ENCODE measurements around the gene KCTD2.
"Not testable (repeated sequence)": the region's sequence is repeated elsewhere in the genome, so short reads cannot be mapped to it uniquely, and the experiment has no call there.

KCTD2 gene

DNA sequence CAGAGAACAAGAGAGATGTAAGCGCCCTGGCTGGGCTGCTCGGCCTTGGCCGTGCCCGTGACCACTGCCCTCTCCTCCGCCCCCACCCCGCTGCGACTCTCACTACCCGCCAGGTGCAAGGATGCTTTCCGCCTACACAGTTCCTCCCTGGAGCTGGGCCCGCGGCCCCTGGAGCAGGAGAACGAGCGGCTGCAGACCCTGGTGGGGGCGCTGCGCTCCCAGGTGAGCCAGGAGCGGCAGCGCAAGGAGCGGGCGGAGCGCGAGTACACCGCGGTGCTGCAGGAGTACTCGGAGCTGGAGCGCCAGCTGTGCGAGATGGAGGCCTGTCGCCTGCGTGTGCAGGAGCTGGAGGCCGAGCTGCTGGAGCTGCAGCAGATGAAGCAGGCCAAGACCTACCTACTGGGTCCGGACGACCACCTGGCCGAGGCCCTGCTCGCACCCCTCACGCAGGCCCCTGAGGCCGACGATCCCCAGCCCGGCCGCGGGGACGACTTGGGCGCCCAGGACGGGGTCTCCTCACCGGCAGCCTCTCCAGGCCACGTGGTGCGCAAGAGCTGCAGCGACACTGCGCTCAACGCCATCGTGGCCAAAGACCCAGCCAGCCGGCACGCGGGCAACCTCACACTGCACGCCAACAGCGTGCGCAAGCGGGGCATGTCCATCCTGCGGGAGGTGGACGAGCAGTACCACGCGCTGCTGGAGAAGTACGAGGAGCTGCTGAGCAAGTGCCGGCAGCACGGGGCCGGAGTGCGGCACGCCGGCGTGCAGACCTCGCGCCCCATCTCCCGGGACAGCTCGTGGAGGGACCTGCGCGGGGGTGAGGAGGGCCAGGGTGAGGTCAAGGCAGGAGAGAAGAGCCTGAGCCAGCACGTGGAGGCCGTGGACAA lies 43.7 kb upstream of the KCTD2 start:
- no peak overlapping the region for H3K27ac ChIP-seq
- no peak for DNase-seq
- TF ChIP-seq, protein P1, sequence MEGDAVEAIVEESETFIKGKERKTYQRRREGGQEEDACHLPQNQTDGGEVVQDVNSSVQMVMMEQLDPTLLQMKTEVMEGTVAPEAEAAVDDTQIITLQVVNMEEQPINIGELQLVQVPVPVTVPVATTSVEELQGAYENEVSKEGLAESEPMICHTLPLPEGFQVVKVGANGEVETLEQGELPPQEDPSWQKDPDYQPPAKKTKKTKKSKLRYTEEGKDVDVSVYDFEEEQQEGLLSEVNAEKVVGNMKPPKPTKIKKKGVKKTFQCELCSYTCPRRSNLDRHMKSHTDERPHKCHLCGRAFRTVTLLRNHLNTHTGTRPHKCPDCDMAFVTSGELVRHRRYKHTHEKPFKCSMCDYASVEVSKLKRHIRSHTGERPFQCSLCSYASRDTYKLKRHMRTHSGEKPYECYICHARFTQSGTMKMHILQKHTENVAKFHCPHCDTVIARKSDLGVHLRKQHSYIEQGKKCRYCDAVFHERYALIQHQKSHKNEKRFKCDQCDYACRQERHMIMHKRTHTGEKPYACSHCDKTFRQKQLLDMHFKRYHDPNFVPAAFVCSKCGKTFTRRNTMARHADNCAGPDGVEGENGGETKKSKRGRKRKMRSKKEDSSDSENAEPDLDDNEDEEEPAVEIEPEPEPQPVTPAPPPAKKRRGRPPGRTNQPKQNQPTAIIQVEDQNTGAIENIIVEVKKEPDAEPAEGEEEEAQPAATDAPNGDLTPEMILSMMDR (IDR thresholded peaks at IDR 0.05; ENCODE audit: low read depth, low read length, missing control alignments): no peak
- in situ Hi-C loops (cut with HindIII; ENCODE audit: low pct_ligation_motif_present, low sequenced_read_pairs): no loop called here
- H3K27me3 ChIP-seq (replicated peaks): no peaks in the 10 kb centered on the region
- no peak overlapping the region for H3K4me3 ChIP-seq (ENCODE audit: low read depth, low read length)
- H3K36me3 ChIP-seq (replicated peaks): peaks cover 56% of the 10 kb centered on the region

DNA sequence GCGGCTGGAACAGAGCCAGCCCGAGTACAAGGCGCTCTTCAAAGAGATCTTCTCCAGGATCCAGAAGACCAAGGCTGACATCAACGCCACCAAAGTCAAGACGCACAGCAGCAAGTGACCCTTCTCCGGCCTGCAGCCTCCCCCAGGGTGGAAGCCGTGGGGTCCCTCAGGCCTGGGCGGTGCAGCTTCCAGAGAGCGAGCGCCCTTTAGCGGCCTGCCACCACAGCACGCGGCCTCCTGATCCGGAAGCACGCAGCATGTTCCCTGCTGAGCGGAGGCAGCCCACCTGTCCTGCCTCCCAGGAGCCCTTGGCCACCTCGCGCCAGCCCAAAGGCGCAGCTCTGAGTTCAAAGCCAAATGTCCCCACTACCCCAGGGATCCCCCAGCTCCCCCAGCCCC lies 43.1 kb upstream of the KCTD2 start:
- H3K27ac ChIP-seq: no peak overlapping the region
- peaks cover 56% of the 10 kb centered on the region for H3K36me3 ChIP-seq (replicated peaks)
- no peak overlapping the region for H3K4me3 ChIP-seq (ENCODE audit: low read depth, low read length)
- no peaks in the 10 kb centered on the region for H3K27me3 ChIP-seq (replicated peaks)
- TF ChIP-seq, protein P1 (IDR thresholded peaks at IDR 0.05; ENCODE audit: low read depth, low read length, missing control alignments): no peak
- DNase-seq: no peak
- in situ Hi-C loops (cut with HindIII; ENCODE audit: low pct_ligation_motif_present, low sequenced_read_pairs): no loop called here

DNA sequence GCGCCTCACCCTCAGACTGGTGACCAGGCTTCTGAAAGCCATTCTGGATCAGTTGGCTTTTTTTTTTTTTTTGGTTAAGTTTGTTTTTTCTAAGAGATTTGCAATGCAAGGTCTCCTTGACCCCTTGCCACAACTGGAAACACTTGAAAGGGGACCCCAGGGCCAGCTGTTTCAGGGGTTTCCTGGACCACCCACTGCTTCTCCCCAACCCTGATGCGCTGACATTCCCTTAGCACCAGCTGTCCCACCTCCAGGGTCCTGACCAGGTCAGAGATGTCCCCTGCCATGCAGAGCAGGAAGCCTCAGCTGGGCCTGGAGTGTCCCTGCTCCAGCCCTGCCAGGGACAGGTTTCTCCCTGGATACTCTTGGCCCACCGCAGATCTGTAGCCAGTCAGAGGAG lies 42.7 kb upstream of the KCTD2 start:
- no peak for DNase-seq
- in situ Hi-C loops (cut with HindIII; ENCODE audit: low pct_ligation_motif_present, low sequenced_read_pairs): no loop called here

DNA sequence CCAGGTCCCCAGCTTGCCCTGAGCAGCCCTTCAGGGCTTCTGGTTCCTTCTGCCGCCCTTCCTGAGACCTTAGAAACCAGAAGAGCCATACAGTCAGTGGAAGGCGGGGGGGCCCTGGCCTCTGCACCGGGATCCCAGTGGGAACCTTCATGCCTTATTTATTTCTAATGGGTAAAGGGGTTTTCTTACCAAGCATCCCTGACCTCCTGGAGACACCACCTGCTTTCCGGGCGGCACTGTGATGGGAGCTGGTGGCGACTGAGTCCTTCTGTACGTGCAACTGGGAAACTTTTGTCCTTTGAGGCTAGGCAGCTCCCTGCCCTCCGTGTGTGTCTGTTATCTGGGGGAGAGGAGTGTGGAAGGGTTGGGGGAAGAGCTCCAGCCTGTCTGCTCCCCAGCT lies 41.7 kb upstream of the KCTD2 start:
- no peak overlapping the region for H3K27ac ChIP-seq
- TF ChIP-seq, protein P1 (IDR thresholded peaks at IDR 0.05; ENCODE audit: low read depth, low read length, missing control alignments): no peak
- no peak for DNase-seq
- in situ Hi-C loops (cut with HindIII; ENCODE audit: low pct_ligation_motif_present, low sequenced_read_pairs): no loop called here
- no peaks in the 10 kb centered on the region for H3K27me3 ChIP-seq (replicated peaks)
- H3K36me3 ChIP-seq (replicated peaks): peaks cover 47% of the 10 kb centered on the region
- H3K4me3 ChIP-seq (ENCODE audit: low read depth, low read length): no peak overlapping the region

More for the DNA sequence above, 42.7 kb upstream of the KCTD2 start:
- H3K36me3 ChIP-seq (replicated peaks): peaks cover 55% of the 10 kb centered on the region
- H3K27ac ChIP-seq: no peak overlapping the region
- TF ChIP-seq, protein P1 (IDR thresholded peaks at IDR 0.05; ENCODE audit: low read depth, low read length, missing control alignments): no peak
- H3K27me3 ChIP-seq (replicated peaks): no peaks in the 10 kb centered on the region
- no peak overlapping the region for H3K4me3 ChIP-seq (ENCODE audit: low read depth, low read length)

DNA sequence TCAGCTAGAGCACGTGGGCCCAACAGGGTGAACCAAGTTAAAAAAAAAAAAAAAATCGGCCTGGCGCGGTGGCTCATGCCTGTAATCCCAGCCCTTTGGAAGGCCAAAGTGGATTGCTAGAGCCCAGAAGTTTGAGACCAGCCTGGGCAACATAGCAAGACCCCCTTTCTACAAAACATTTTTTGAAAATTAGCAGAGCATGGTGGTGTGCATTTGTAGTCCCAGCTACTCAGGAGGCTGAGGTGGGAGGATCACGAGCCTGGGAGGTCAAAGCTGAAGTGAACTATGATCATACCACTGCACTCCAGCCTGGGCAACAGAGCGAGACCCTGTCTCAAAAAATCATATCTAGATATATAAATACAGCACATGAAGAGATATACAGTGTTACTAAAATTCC lies 40.9 kb upstream of the KCTD2 start:
- H3K27me3 ChIP-seq (replicated peaks); DNase-seq; in situ Hi-C loops (cut with HindIII; ENCODE audit: low pct_ligation_motif_present, low sequenced_read_pairs); H3K4me3 ChIP-seq (ENCODE audit: low read depth, low read length); H3K27ac ChIP-seq: not testable (repeated sequence)
- peaks cover 44% of the 10 kb centered on the region for H3K36me3 ChIP-seq (replicated peaks)

DNA sequence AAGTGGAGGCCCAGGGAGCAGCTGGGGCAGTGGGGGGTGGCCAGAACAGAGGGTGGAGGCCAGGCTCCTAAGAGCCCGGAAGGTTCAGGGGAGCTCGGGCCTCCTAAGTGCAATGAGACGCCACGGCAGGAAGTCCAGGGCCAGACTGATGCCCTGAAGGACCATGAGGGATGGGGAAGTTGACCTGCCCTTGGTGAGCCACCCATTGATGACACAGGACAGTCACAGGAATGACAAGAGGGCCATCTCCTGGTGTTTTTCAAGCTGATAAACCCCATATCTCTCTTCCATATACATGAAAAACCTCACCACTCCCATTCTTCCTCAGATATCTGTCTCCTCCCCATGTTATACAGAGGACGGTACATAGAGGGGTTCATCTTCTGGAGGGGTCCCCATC lies 40.4 kb upstream of the KCTD2 start:
- no peak overlapping the region for H3K4me3 ChIP-seq (ENCODE audit: low read depth, low read length)
- TF ChIP-seq, protein P1 (IDR thresholded peaks at IDR 0.05; ENCODE audit: low read depth, low read length, missing control alignments): no peak
- H3K27me3 ChIP-seq (replicated peaks): no peaks in the 10 kb centered on the region
- H3K36me3 ChIP-seq (replicated peaks): peaks cover 39% of the 10 kb centered on the region
- in situ Hi-C loops (cut with HindIII; ENCODE audit: low pct_ligation_motif_present, low sequenced_read_pairs): no loop called here
- H3K27ac ChIP-seq: no peak overlapping the region
- no peak for DNase-seq

Data from brain microvascular endothelial cell (primary cell).